HG03432 (cell line): ENCODE results near the gene HSD17B8.
"Not testable (repeated sequence)": the region's sequence is repeated elsewhere in the genome, so short reads cannot be mapped to it uniquely, and the experiment has no call there.

Experiments
- ATAC-seq: cut with Tn5 transposase; IDR thresholded peaks from one replicate; pipeline ENCODE4 v1.9.1; 2021; ENCODE audit warnings: mild to moderate bottlenecking, moderate library complexity; ENCODE audit not compliant: unreplicated experiment

HSD17B8 gene

GRCh38 chr6:33205191-33206026, 954 bp downstream of the HSD17B8 start:
- no peak for ATAC-seq

DNA sequence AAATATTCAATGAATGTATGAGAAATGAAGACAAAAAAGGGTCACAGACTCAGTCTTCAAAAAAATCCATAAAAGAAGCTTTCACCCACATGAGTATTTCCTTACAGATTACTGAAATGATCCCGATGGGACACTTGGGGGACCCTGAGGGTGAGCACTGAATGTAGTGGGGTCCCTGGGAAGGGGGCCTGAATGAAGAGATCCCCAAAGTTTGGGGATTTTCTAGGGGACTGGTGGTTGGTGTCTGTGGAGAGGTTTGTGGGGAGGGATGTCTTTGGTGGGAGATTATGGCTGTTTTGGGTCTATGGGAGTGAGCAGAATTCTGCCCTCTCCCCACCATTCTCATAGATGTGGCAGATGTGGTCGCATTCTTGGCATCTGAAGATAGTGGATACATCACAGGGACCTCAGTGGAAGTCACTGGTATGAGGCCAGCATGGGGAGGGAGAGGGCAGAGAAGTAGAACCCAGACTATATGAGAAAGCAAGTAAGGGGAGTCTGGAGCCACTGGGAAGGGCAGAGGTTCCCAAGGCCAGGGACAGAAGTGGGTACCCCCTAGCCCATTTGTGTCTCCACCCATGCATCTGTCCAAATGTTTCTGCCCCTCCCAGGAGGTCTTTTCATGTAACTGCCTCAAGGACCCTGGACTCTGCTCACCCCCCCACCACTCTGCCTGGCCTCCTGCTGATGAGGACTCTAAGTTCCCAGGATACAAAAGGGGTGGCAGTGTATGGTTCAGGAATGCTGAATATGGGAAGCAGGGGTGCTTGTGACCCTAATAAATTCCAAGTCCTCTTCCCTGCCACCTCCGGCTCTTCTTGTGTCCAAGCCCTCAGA, 1.8 kb downstream of the HSD17B8 start:
- ATAC-seq: no peak

- ATAC-seq: no peak
Observed at GRCh38 chr6:33206864-33207551, 2.6 kb downstream of the HSD17B8 start.

DNA sequence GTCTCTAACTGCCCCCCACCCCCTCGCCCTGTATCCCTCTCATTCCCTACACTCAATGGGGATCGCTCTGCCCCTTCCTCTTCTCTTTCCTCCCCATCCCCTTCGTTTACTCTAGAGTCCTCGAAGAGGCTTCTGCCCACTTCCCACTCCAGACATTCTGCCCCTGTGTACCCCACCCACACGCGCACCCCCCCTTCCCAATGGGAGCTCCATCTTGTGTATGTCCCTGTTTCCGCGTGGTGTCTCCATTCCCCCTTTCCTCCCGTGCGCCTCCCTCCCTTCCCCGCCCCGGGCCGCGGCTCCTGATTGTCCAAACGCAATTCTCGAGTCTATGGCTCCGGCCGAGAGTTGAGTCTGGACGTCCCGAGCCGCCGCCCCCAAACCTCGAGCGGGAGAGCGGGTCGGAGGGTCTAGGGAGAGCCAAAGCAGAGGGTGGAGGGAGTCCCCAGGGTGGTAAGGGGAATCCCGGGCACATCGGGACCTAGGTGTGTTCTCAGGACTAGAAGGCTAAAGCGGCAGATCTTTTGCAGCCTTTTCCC, 3.2 kb downstream of the HSD17B8 start:
- ATAC-seq: no peak

DNA sequence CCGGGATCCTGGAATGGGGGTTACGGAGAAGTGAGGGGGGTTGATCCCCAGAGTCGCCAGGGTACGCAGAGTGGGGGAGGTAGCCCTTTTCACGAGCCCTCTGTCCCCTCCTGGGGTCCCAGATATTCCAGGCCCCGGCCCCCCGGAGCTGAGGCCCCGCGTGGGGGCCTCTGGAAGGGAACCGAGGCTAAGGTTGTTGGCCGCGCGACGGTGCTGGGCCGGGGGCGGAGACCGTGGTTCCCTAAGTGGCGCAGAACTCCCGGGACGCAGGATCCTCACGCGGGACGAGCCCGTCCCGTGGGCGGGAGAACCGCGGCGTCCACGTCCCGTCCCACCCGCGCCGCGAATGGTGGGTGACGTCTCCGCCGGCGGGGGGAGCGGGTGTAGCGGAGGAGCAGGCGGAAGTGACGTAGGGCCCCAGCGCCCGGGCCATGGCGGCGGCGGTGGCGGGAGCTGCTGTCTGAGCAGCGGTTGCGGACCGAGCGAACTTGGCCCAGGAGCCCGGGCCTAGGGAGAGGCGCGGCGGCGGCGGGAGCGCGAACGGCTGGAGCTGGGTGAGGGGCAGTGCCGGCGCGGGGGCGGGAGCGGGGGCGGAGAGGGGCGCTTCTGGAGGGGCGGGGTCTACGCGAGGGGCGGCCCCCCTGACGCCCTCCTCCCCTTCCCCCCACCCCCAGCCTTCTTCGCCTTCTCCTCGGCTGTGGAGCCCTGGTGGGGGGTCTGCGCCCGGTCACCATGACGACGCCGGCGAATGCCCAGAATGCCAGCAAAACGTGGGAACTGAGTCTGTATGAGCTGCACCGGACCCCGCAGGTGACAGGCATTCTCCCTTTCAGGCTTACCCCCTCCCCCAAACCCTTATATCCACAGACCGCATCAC, 3.9 kb downstream of the HSD17B8 start, which contains the start of gene RING1:
Gene RING1, plus strand, starts transcription at position 410 of the 877 bp plus-strand sequence. Its CDS starts 323 bp downstream, at position 733.
- ATAC-seq: peak; percentile 52

GRCh38 chr6:33209856-33210255, 5.4 kb downstream of the HSD17B8 start:
- ATAC-seq: no peak

GRCh38 chr6:33211136-33211535, 6.7 kb downstream of the HSD17B8 start:
- ATAC-seq: no peak

GRCh38 chr6:33211666-33212422, 7.4 kb downstream of the HSD17B8 start:
- no peak for ATAC-seq

- no peak for ATAC-seq
Observed at GRCh38 chr6:33212857-33213165, 8.4 kb downstream of the HSD17B8 start.

GRCh38 chr6:33213166-33213988, 8.9 kb downstream of the HSD17B8 start:
- no peak for ATAC-seq

- ATAC-seq: no peak
Observed at GRCh38 chr6:33213989-33214335, 9.5 kb downstream of the HSD17B8 start.

- ATAC-seq: no peak
Observed at GRCh38 chr6:33215271-33216116, 11.0 kb downstream of the HSD17B8 start.

GRCh38 chr6:33216117-33216649, 11.7 kb downstream of the HSD17B8 start:
- ATAC-seq: no peak

GRCh38 chr6:33217246-33217645, 12.8 kb downstream of the HSD17B8 start:
- no peak for ATAC-seq

GRCh38 chr6:33217681-33218080, 13.2 kb downstream of the HSD17B8 start:
- no peak for ATAC-seq

DNA sequence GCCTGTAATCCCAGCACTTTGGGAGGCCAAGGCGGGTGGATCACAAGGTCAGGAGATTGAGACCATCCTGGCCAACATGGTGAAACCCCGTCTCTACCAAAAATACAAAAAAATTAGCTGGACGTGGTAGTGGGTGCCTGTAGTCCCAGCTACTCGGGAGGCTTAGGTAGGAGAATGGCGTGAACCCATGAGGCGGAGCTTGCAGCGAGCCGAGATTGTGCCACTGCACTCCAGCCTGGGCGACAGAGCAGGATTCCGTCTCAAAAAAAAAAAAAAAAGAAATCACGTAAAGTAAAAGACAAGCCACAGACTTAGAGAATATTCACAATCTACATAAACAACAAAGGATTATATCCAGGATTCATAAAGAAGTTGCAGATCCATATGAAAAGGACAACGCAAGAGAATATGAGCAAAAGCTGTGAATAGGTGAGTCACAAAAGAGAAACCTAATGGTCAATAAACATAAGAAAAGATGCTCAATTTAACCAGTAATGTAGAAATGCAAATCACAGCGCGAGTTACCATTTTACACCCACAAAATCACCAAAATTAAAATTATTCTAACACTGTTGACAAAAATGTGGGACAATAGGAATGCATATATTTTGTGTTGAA, 22.2 kb downstream of the HSD17B8 start:
- ATAC-seq: not testable (repeated sequence)

DNA sequence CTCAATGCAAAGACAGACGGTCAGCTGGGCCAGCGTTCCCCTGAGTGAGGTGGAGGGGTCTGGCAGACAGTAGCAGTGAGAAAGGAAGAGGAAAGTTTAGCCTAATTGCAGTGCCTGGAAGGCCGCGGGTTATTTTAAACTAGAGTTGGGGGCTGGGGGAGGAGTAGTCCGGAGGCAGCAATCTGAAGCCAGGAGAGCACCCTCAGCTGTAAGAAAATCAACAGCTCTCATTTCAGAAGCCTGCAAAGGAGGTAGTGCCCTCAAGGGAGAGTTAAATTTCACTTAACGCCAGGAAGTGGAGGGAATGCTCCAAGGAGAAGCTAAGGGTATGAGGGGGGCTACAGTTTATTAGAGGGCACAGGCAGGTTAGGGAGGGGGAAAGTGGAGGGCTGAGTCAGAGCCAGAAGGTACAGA, 30.8 kb downstream of the HSD17B8 start:
- ATAC-seq: no peak
